ENCODE results near the gene GAB2.

DNA sequence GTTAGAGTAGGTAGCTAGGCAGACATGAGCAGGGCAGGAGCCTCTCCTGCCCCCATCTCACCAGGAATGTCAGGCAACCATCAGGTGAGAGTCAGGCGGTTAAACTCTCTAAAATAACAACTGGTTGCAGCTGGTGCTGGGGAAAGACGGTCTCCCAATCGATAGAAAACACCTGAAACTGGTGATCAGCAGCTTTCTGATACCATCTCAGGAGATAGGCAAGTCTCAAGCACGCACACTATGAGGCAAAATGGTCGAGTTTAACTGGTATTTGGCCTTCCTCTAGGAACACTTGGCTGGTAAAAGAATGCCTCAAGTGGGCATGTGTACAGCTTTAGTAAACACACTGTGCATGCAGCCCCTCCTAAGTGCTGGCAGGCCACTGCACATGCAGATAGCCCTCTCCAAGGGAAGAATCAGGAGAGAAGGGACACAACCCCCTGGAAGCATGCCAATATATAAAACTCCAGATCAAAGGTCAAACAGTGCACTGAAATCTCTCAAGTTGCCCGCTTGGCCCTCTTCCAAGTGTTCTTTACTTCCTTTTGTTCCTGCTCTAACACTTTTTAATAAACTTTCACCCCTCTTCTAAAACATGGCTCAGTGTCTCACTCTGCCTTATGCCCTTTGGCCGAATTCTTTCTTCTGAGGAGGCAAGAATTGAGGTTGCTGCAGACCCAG is 140.2 kb downstream of the GAB2 start:
- TF ChIP-seq, protein P1, sequence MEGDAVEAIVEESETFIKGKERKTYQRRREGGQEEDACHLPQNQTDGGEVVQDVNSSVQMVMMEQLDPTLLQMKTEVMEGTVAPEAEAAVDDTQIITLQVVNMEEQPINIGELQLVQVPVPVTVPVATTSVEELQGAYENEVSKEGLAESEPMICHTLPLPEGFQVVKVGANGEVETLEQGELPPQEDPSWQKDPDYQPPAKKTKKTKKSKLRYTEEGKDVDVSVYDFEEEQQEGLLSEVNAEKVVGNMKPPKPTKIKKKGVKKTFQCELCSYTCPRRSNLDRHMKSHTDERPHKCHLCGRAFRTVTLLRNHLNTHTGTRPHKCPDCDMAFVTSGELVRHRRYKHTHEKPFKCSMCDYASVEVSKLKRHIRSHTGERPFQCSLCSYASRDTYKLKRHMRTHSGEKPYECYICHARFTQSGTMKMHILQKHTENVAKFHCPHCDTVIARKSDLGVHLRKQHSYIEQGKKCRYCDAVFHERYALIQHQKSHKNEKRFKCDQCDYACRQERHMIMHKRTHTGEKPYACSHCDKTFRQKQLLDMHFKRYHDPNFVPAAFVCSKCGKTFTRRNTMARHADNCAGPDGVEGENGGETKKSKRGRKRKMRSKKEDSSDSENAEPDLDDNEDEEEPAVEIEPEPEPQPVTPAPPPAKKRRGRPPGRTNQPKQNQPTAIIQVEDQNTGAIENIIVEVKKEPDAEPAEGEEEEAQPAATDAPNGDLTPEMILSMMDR (conservative IDR thresholded peaks at IDR 0.05; ENCODE audit: low read depth, low read length): no peak
- TF ChIP-seq MXI1 (IDR thresholded peaks at IDR 0.05; ENCODE audit: borderline replicate concordance, low read depth, low read length) (no peak), BHLHE40 (IDR thresholded peaks at IDR 0.05; ENCODE audit: low read depth, low read length) (no peak), RAD21 (IDR thresholded peaks at IDR 0.05; ENCODE audit: low read length) (no peak), POLR2A (IDR thresholded peaks at IDR 0.05; ENCODE audit: low read depth, low read length) (no peak), CEBPB (IDR thresholded peaks at IDR 0.05; ENCODE audit: low read depth, low read length) (no peak), SMC3 (IDR thresholded peaks at IDR 0.05; ENCODE audit: low read depth, low read length) (no peak), FOS (IDR thresholded peaks at IDR 0.05; ENCODE audit: low read depth, low read length) (no peak), MAFK (IDR thresholded peaks at IDR 0.05; ENCODE audit: low read depth, low read length) (no peak), CHD1 (IDR thresholded peaks at IDR 0.05; ENCODE audit: low read depth, low read length) (no peak), RCOR1 (IDR thresholded peaks at IDR 0.05; ENCODE audit: insufficient replicate concordance, low read length) (no peak), NFE2L2 (IDR thresholded peaks at IDR 0.05; ENCODE audit: low read depth, low read length) (no peak)
- TF ChIP-seq, protein P2, sequence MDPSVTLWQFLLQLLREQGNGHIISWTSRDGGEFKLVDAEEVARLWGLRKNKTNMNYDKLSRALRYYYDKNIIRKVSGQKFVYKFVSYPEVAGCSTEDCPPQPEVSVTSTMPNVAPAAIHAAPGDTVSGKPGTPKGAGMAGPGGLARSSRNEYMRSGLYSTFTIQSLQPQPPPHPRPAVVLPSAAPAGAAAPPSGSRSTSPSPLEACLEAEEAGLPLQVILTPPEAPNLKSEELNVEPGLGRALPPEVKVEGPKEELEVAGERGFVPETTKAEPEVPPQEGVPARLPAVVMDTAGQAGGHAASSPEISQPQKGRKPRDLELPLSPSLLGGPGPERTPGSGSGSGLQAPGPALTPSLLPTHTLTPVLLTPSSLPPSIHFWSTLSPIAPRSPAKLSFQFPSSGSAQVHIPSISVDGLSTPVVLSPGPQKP (IDR thresholded peaks at IDR 0.05; ENCODE audit: borderline replicate concordance, low read depth, low read length): no peak
- TF ChIP-seq, protein P3, sequence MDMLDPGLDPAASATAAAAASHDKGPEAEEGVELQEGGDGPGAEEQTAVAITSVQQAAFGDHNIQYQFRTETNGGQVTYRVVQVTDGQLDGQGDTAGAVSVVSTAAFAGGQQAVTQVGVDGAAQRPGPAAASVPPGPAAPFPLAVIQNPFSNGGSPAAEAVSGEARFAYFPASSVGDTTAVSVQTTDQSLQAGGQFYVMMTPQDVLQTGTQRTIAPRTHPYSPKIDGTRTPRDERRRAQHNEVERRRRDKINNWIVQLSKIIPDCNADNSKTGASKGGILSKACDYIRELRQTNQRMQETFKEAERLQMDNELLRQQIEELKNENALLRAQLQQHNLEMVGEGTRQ (IDR thresholded peaks at IDR 0.05; ENCODE audit: low read depth, low read length): no peak

Measured in IMR-90 (cell line).